K562 (cell line): ENCODE results near the gene DSEL. TPM values are rescaled to one million over a fixed set of nuclear protein-coding genes. Genes with fewer than 3 reads are reported as not detected.

ENCODE experiments used
- ATAC-seq: fragments of 200-7000 bp; cut with Tn5 transposase; 3 replicates; pipeline ENCODE4 v1.9.1; 2020; ENCODE audit warnings: moderate library complexity
- BruUV-seq: library from RNA; stranded (reverse); fragments of 400-500 nt; replicated peaks from 2 replicates; lab custom pipeline; 2021; lab: Mats Ljungman, UMichigan
- CTCF ChIA-PET: fragments of 300-600 bp; formaldehyde crosslinking; extraction: SDS; loops from one replicate; lab custom pipeline; 2021; ENCODE audit warnings: low intra/inter-chr PET ratio; lab: Yijun Ruan, JAX
- POLR2A ChIA-PET: fragments of 300-600, 350-650 bp; sonication (Branson Sonifier 250); formaldehyde crosslinking; extraction: SDS; loops from one replicate; lab custom pipeline; 2021; ENCODE audit warnings: antibody characterized with exemption, inconsistent platforms; lab: Yijun Ruan, JAX
- DNase-seq, 4 experiments: peaks; one replicate each; pipeline versions ENCODE4 v3.0.0 to v3.0.0-alpha.2; 2011 to 2018; ENCODE audit warnings: low spot score in 3 of 4, mixed read lengths in 3 of 4; ENCODE audit errors: extremely low read depth in 1 of 4
- FAIRE-seq: peaks from 2 replicates; lab custom pipeline; 2011; peaks lifted over from hg19 to GRCh38; lab: Jason Lieb, UNC
- H2AFZ ChIP-seq: 2 replicates; pipeline ENCODE4 v1.6.0; 2011; ENCODE audit warnings: low read depth, low read length, control low read depth, inconsistent platforms
- H3K27ac ChIP-seq: fragments of 200-600 bp; 3 replicates; pipeline ENCODE4 v1.8.0; 2011; ENCODE audit warnings: low read depth, mild to moderate bottlenecking, control low read depth, inconsistent platforms, low read length, moderate library complexity, mixed read lengths; ENCODE audit errors: extremely low read depth
- H3K27me3 ChIP-seq, 2 experiments: fragments of 300-600 bp in 1 of 2; 2 replicates in 1 of 2; 3 replicates in 1 of 2; pipeline versions ENCODE4 v1.6.0 to v1.8.0; 2011; ENCODE audit warnings: inconsistent platforms in 2 of 2, low read length in 2 of 2, mild to moderate bottlenecking in 1 of 2, mixed read lengths in 1 of 2, moderate library complexity in 1 of 2; ENCODE audit not compliant: control insufficient read depth in 2 of 2, insufficient read depth in 2 of 2
- H3K36me3 ChIP-seq: fragments of 300-600 bp; 3 replicates; pipeline ENCODE4 v1.8.0; 2011; ENCODE audit warnings: mild to moderate bottlenecking, low read length, inconsistent platforms; ENCODE audit not compliant: control insufficient read depth, insufficient read depth
- H3K4me1 ChIP-seq, 2 experiments: fragments of 200-600 bp in 1 of 2; replicated peaks in 1 of 2; 2 replicates in 1 of 2; 3 replicates in 1 of 2; pipeline versions ENCODE4 v1.5.1 to v1.8.0; 2011; ENCODE audit warnings: inconsistent platforms in 2 of 2, low read length in 2 of 2, mild to moderate bottlenecking in 1 of 2, mixed read lengths in 1 of 2, moderate library complexity in 1 of 2; ENCODE audit not compliant: control insufficient read depth in 2 of 2, insufficient read depth in 2 of 2
- H3K4me2 ChIP-seq: 2 replicates; pipeline ENCODE4 v1.6.1; 2011; ENCODE audit warnings: low read length, control low read depth, inconsistent platforms, mixed read lengths; ENCODE audit not compliant: insufficient read depth
- H3K4me3 ChIP-seq: fragments of 200-600 bp; sonication (generic), shearing (Covaris generic); 2 replicates; pipeline ENCODE4 v1.5.1; 2016; ENCODE audit warnings: control low read depth, inconsistent platforms
- H3K79me2 ChIP-seq: fragments of 200-600 bp; 3 replicates; pipeline ENCODE4 v1.8.0; 2011; ENCODE audit warnings: low read length, inconsistent platforms; ENCODE audit not compliant: control insufficient read depth, insufficient read depth
- H3K9ac ChIP-seq, 2 experiments: 2 replicates each; pipeline versions ENCODE4 v1.6.0 to v1.6.1; 2011; ENCODE audit warnings: low read depth in 2 of 2, low read length in 2 of 2, control low read depth in 1 of 2, inconsistent platforms in 1 of 2, mild to moderate bottlenecking in 1 of 2, mixed read lengths in 1 of 2; ENCODE audit not compliant: insufficient read depth in 1 of 2
- H3K9me1 ChIP-seq: one replicate; pipeline ENCODE4 v1.6.0; 2011; ENCODE audit warnings: inconsistent platforms, mild to moderate bottlenecking, low read length, moderate library complexity; ENCODE audit not compliant: control insufficient read depth, insufficient read depth
- H3K9me3 ChIP-seq: replicated peaks from 2 replicates; pipeline ENCODE4 v1.5.1; 2011; ENCODE audit warnings: low read depth, low read length, inconsistent platforms; ENCODE audit not compliant: control insufficient read depth, insufficient read depth
- H4K20me1 ChIP-seq: replicated peaks from 2 replicates; pipeline ENCODE4 v1.6.1; 2011; ENCODE audit warnings: low read length, inconsistent platforms, mixed read lengths; ENCODE audit not compliant: control insufficient read depth, insufficient read depth
- BRD4 ChIP-seq: fragments of 200-600 bp; sonication (generic); IDR thresholded peaks from 2 replicates; pipeline ENCODE4 v1.6.1; 2017; ENCODE audit warnings: inconsistent platforms
- COPS2 ChIP-seq: fragments of 450-650 bp; conservative IDR thresholded peaks from 2 replicates; pipeline ENCODE4 v1.6.1; 2016; ENCODE audit warnings: mild to moderate bottlenecking, moderate library complexity
- GABPB1 ChIP-seq: sonication (generic); formaldehyde crosslinking; IDR thresholded peaks from 2 replicates; pipeline ENCODE4 v1.8.0; 2022; ENCODE audit warnings: mild to moderate bottlenecking, missing genetic modification reagents
- GATAD2B ChIP-seq: fragments of 450-650 bp; IDR thresholded peaks from 2 replicates; pipeline ENCODE4 v1.6.1; 2017; ENCODE audit warnings: mild to moderate bottlenecking, borderline replicate concordance
- GTF3C2 ChIP-seq: IDR thresholded peaks from 3 replicates; pipeline ENCODE4 v1.6.1; 2011; ENCODE audit warnings: borderline replicate concordance, mild to moderate bottlenecking, moderate library complexity; ENCODE audit not compliant: insufficient read length; ENCODE audit errors: extremely low read depth
- HNRNPUL1 ChIP-seq: fragments of 200-400 bp; formaldehyde crosslinking; IDR thresholded peaks from 2 replicates; pipeline ENCODE4 v1.6.1; 2017; ENCODE audit warnings: low read length
- ILF3 ChIP-seq: fragments of 450-650 bp; IDR thresholded peaks from 2 replicates; pipeline ENCODE4 v1.6.1; 2018; ENCODE audit warnings: antibody characterized with exemption, mild to moderate bottlenecking, moderate library complexity, borderline replicate concordance
- POLR3G ChIP-seq: IDR thresholded peaks from 2 replicates; pipeline ENCODE4 v1.6.1; 2011; ENCODE audit not compliant: insufficient read length, insufficient replicate concordance; ENCODE audit errors: extremely low read depth
- RBFOX2 ChIP-seq: fragments of 200-400 bp; formaldehyde crosslinking; IDR thresholded peaks from 2 replicates; pipeline ENCODE4 v1.6.1; 2017; ENCODE audit warnings: low read depth, mild to moderate bottlenecking, low read length, moderate library complexity
- TAF1 ChIP-seq: IDR thresholded peaks from 2 replicates; pipeline ENCODE4 v1.6.1; 2011; ENCODE audit warnings: mild to moderate bottlenecking, low read length, moderate library complexity; ENCODE audit not compliant: insufficient read depth, control insufficient read depth, severe bottlenecking; ENCODE audit errors: extremely low read depth
- TRIM24 ChIP-seq, 2 experiments: fragments of 450-650 bp; IDR thresholded peaks; 2 replicates each; pipeline ENCODE4 v1.6.1; 2016
- ZFPM2 ChIP-seq: fragments of 250-450 bp; sonication (Bioruptor Pico); IDR thresholded peaks from 2 replicates; pipeline ENCODE4 v1.5.1; 2022; ENCODE audit warnings: mild to moderate bottlenecking
- ZNF143 ChIP-seq: sonication (generic); formaldehyde crosslinking; IDR thresholded peaks from 2 replicates; pipeline ENCODE4 v1.9.0; 2022; ENCODE audit warnings: mild to moderate bottlenecking, missing genetic modification reagents
- ZNF592 ChIP-seq: fragments of 450-650 bp; IDR thresholded peaks from 2 replicates; pipeline ENCODE4 v1.6.1; 2017; ENCODE audit warnings: antibody characterized with exemption, mild to moderate bottlenecking
- ZNF780A ChIP-seq: fragments of 250-450 bp; sonication (Bioruptor Pico); IDR thresholded peaks from 2 replicates; pipeline ENCODE4 v1.5.0; 2021; ENCODE audit warnings: mild to moderate bottlenecking
- WGBS: fragments of 100-300 bp; shearing (Covaris generic); methylation state at CpG from one replicate; pipeline ENCODE4 v1.1.6; 2016; ENCODE audit warnings: low coverage, mixed read lengths; ENCODE audit not compliant: insufficient coverage; ENCODE audit errors: missing lambda C conversion rate; 5-methylcytosine and 5-hydroxymethylcytosine counted together
- in situ Hi-C: fragments of 300-500 bp; cut with MboI; formaldehyde crosslinking; loops from 4 replicates; pipeline ENCODE4 v1.15.0; 2018; ENCODE audit warnings: inconsistent platforms, mixed read lengths
- intact Hi-C: fragments of 100-400 bp; cut with micrococcal nuclease; formaldehyde crosslinking; loops from 2 replicates; pipeline ENCODE4 v1.14.2; 2022
- polyA plus RNA-seq, 8 experiments: library from polyadenylated mRNA; depleted of rRNA in 4 of 8; stranded (reverse) in 5 of 8; unstranded in 3 of 8; fragments of >200 nt; fragmentation: Nextera tagmentation in 2 of 8; fragmentation: Illumina TruSeq in 1 of 8; extraction: Ambion mirVana in 2 of 8; extraction: Trizol in 1 of 8; gene quantifications; 2 replicates each; pipeline versions ENCODE4 v1.2.1 to v1.2.3, GENCODE V29; 2011 to 2014; ENCODE audit warnings: inconsistent platforms in 1 of 8, missing spikeins in 1 of 8
- total RNA-seq, 7 experiments: library from RNA; depleted of rRNA in 6 of 7; stranded (reverse); fragments of >200 nt in 6 of 7; fragmentation: Illumina TruSeq in 2 of 7; extraction: Trizol in 2 of 7; gene quantifications; 2 replicates each; pipeline versions ENCODE4 v1.2.1 to v1.2.3, GENCODE V29; 2011 to 2021; ENCODE audit warnings: low replicate concordance in 1 of 7

DSEL gene
- total and polyA plus RNA-seq, 9 of the 15 experiments (the other 6 are each of a cell fraction or from before 2014, with no cell fraction given), result under 0.01 to 0.04 (median 0.01) TPM; not detected in 3

- no TSS peak for BruUV-seq
- CTCF ChIA-PET, result no interaction called here
- no peak for FAIRE-seq
Observed at GRCh38 chr18:67520351-67520921, 3.9 kb upstream of the DSEL start.

More at GRCh38 chr18:67520351-67520921, 3.9 kb upstream of the DSEL start:
- ATAC-seq, result no peak
- 0% methylated on average over 2 of the region's 2 CpGs for WGBS
- POLR2A ChIA-PET, result no interaction called here
- in situ Hi-C loops, result no loop called here
- H3K9me1 ChIP-seq, result no peaks in the 10 kb centered on the region
- H3K9ac ChIP-seq, result no peak overlapping the region
- DNase-seq, result no peak
- no peaks in the 10 kb centered on the region for H3K9me3 ChIP-seq
- no peak for TF ChIP-seq GTF3C2
- no peak for TF ChIP-seq COPS2
- no peak for TF ChIP-seq GABPB1 (CRISPR knock-in tag)
- TF ChIP-seq ZNF143 (CRISPR knock-in tag), result no peak
- TF ChIP-seq TAF1, result no peak
- no peak for TF ChIP-seq ZNF592
- no peak for TF ChIP-seq GATAD2B
- no peak for TF ChIP-seq TRIM24 (IDR thresholded peaks at IDR 0.05)
- no peak for TF ChIP-seq ZNF780A (CRISPR knock-in tag)
- no peak for TF ChIP-seq ZFPM2
- no peak for TF ChIP-seq ILF3
- no peak for TF ChIP-seq HNRNPUL1
- TF ChIP-seq POLR3G, result no peak
- TF ChIP-seq RBFOX2, result no peak
- no peak for TF ChIP-seq BRD4
- TF ChIP-seq, all 486 proteins: peak for 0
- intact Hi-C loops, result no loop called here
- Histone ChIP-seq H3K4me3 (no peak overlapping the region), H2AFZ (no peak overlapping the region), H3K36me3 (no peaks in the 10 kb centered on the region), H3K27me3 (no peaks in the 10 kb centered on the region), H3K79me2 (no peaks in the 10 kb centered on the region), H3K4me1 (peaks cover 0 to 7% of the 10 kb centered on the region in 2 experiments; a peak in 3 of 5 replicates), H3K4me2 (no peak overlapping the region), H4K20me1 (no peaks in the 10 kb centered on the region), H3K27ac (no peak overlapping the region)
